HL-60/S4 (cell line): ENCODE measurements around the gene TCTN1.
"Not testable (repeated sequence)": the region's sequence is repeated elsewhere in the genome, so short reads cannot be mapped to it uniquely, and the experiment has no call there.

Source experiments
- in situ Hi-C: fragments of 300-500 bp; cut with MboI; formaldehyde crosslinking; loops from 2 replicates; pipeline ENCODE4 v1.14.3; 2022; ENCODE audit warnings: low sequenced_read_pairs

The TCTN1 gene

DNA sequence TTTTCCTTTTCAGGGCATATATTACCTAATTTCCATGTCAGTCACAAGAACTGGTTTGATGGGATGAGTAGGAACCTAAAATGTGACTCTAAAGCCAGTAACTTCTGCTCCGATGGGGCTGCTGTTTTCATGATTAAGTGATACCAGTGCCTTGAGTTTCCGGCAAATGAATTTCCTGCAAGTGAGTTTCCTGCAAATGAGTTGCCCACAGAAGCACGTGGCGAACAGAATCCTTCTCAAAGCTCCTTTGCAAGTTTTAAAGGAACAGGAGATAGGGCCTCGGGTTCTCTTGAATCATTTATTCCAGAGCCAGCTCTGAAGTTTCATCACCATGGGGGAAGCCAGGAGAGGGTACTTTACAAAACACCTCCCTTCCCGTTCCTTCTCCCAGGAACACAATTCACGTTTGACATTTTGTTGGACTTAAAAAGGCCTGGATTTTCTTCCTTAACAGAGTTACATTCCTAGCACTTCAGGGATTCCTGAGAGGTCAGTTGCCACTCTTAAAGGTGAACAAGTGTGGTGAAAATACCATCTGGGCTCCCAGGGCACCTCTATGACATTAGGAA is 28.6 kb upstream of the TCTN1 start:
- in situ Hi-C loops: no loop called here

DNA sequence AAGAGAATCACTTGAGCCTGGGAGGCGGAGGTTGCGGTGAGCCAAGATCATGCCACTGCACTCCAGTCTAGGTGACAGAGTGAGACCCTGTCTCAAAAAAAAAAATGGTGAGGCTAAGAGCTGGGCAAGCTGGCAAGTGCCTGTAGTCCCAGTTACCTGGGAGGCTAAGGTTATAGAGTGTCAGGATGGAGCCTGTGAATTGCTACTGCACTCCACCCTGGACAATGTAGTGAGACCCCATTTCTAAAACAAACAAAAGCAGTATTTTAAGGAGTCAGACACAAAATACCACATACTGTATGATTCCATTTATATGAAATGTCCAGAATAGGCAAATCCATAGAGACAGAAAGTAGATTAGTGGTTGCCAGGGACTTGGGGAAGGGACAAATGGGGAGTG is 26.8 kb upstream of the TCTN1 start:
- in situ Hi-C loops: not testable (repeated sequence)

DNA sequence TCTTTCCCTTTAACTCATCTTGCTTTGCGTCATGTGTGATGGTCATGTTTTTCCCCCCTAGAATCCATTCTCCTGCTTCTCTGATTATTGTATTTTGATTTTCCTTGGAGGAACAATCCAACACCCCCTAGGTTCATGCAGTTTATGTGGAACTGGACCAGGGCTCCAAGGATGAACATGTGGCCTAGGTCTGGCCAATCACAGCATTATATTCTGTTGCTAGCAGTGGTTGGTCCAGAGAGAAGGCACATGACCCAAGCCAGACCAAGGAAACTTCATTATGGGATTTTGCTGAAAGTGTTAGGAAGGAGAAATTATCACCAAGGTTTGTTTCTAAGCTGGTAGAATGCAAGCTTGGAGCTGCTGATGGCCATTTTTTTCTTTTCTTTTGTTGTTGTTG is 23.9 kb upstream of the TCTN1 start:
- in situ Hi-C loops: loop anchor here (10.0 kb wide), 1 partner anchor 75 kb away; no protein-coding TSS in a partner anchor

DNA sequence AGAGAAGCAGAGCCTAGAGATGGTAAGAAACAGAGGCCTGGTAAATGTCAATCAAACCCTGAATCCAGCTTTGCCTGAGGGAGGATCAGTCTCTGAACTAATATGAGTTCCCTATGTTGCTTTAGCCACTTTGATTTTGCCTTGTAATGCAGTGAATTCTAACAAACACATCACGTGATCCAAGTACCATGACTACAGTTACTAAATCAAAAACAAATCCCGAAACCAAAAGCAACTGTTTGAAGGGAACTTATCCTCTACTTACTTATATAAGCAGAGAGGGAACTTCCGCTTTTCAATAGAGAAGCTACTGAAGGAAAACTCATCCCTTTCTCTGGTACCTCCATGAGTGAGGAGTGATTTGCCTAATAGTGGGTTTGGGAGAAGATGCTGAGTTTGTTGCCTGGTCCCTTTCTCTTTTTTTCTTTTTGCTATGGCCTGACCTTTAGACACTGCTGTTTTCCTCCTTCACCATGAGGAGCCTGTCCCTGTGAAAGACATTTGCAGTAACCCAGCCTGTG is 23.1 kb upstream of the TCTN1 start:
- in situ Hi-C loops: loop anchor here (10.0 kb wide), 1 partner anchor 76 kb away; no protein-coding TSS in a partner anchor

DNA sequence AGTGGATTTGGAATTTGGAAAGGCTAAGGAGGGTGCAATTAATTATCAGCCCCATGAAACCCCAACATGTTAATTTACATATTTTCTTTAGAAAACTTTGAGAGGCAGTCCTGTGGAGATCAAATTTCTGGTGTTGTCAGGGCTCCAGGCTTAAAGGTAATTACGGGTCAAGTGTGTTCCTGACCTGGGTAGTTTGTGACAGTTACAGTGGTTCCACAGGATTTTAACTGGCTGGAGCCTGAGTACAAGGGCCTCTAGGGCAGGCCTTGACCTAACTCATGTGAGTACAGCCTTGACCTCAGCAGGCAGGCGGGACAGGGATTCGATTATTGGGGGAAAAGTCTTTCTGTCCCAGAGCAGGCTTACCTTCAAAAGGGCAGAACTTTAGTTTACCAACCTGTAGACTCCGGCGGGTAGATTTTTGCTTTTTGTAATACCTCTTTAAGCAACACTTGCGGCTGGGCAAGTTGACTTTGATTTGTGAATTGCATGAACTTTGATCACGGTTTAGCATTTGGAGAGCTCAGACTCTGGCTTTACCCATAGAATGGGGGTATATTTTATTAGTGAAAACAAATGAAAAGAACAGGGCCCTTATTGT is 22.4 kb upstream of the TCTN1 start:
- in situ Hi-C loops: loop anchor here (10.0 kb wide), 1 partner anchor 77 kb away; no protein-coding TSS in a partner anchor

DNA sequence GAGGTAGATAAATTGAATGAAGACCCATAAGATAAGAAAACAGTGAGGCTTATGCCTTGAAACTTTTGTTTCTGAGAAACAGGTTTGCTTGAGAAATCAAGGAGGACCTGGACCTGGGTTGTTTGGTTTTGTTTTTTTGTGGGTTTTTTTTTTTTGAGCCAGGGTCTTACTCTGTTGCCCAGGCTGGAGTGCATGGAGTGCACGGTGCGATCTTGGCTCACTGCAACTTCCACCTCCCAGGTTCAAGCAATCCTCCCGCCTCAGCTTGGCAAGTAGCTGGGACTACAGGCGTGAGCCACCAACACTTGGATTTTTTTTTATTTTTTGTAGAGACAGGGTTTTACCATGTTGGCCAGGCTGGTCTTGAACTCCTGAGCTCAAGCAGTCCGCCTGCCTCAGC is 21.9 kb upstream of the TCTN1 start:
- in situ Hi-C loops: loop anchor here (10.0 kb wide), 1 partner anchor 77 kb away; no protein-coding TSS in a partner anchor

DNA sequence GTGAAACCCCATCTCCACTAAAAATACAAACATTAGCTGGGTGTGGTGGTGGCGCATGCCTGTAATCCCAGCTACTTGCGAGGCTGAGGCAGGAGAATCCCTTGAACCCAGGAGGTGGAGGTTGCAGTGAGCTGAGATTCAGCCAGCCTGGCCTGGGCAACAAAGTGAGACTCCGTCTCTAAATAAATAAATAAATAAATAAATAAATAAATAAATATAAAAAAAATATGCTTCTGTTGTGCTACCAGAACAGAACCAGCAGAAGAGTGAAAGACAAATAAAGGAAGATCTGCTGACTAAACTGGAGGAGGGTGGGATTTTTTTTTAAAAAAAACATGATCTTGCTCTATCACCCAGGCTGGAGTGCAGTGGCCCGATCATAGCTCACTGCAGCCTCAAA is 21.0 kb upstream of the TCTN1 start:
- in situ Hi-C loops: loop anchor here (10.0 kb wide), 1 partner anchor 78 kb away; no protein-coding TSS in a partner anchor

DNA sequence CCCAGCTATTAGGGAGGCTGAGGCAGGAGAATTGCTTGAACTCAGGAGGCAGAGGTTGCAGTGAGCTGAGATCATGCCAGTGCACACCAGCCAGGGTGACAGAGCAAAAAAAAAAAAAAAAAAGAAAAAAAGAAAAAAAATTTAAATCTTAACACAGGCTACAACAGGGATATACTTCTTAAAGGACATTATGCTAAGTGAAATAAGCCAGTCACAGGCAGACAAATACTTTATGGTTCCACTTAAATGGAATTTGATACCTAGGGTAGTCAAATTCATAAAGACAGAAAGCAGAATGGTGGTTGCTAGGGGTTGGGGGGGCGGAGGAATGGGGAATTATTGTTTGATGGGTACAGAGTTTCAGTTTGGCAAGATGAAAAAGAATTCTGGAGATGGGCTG is 16.0 kb upstream of the TCTN1 start:
- in situ Hi-C loops: loop anchor here (5.0 to 10.0 kb wide), 2 partner anchors 83 to 141 kb away; no protein-coding TSS in a partner anchor

DNA sequence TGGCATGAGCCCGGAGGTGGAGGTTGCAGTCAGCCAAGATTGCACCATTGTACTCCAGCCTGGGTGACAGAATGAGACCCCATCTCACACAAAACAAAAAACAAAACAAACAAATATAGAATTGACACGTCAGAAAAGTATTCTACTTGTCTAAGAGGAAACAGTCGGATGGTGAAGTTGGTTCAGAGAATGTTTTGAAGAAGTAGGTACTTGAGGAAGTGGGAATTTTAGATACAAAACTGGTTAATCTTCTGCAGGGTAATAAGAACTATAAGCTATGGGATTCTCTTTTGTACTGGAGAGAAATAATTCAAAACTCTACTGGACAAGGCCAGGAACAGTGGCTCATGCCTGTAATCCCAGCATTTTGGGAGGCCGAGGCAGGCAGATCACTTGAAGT is 14.6 kb upstream of the TCTN1 start:
- in situ Hi-C loops: loop anchor here (5.0 to 10.0 kb wide), 2 partner anchors 85 to 142 kb away; no protein-coding TSS in a partner anchor

DNA sequence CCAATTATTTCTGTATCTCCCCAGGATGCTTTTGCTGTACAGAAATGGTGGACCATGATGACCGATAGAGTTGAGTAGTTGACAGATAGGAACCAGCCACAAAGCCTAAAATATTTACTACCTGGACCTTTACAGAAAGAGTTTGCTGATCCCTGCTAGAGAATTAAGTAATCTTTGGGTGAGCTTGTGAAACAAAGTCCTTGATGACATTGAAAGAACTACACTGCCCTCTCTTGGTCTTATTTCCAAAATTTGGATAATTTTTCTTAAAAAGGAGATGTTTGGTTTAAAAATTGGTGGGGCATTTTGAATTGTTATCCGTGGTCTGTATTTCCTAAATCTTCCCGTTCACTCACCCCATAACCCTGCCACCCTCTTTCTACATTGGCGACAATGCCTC is 13.7 kb upstream of the TCTN1 start:
- in situ Hi-C loops: loop anchor here (10.0 kb wide), 2 partner anchors 225 to 505 kb away; no protein-coding TSS in a partner anchor

DNA sequence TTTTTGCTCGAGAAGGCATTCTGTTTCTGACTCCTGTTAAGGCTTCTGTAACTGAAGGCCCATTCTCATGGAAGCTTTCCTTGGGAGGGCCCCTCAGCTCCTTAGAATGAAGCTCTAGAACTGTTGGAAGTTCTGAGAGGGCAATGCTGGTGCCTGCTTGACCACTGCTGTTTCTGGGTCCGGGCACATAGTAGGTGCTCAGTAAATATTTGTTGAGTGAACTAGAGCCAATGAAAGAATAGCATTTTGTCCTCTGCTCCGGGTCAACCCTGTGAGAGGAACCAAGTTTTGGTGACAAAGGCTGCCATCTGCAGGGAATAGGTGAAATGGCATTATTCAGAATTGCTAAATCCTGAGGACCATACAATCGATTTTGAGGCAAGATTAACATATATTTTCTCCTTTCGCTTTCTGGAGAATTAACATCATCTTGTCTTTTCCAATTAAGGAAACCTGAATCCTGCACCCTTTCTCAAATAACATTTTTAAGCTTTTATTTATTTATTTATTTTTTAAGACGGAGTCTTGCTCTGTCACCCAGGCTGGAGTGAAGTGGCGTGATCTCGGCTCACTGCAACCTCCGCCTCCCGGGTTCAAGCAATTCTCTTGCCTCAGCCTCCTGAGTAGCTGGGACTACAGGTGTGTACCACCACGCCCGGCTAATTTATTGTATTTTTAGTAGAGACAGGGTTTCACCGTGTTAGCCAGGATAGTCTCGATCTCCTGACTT is 11.7 kb upstream of the TCTN1 start:
- in situ Hi-C loops: loop anchor here (10.0 kb wide), 2 partner anchors 223 to 507 kb away; no protein-coding TSS in a partner anchor

DNA sequence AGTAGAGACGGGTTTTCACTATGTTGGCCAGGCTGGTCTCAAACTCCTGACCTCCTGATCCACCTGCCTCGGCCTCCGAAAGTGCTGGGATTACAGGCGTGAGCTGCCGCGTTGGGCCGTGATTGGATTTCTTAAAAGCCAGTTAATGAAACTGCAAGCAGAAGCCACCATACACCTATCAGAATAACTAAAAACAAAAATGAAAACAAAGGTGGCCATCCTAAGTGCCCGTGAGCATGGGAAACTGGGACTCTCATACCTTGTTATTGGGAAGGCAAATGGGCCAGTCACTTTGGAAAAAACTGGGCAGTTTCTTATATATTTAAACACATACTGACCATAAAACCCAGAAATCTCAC is 7.7 kb upstream of the TCTN1 start:
- in situ Hi-C loops: loop anchor here (10.0 kb wide), 2 partner anchors 219 to 511 kb away; no protein-coding TSS in a partner anchor

DNA sequence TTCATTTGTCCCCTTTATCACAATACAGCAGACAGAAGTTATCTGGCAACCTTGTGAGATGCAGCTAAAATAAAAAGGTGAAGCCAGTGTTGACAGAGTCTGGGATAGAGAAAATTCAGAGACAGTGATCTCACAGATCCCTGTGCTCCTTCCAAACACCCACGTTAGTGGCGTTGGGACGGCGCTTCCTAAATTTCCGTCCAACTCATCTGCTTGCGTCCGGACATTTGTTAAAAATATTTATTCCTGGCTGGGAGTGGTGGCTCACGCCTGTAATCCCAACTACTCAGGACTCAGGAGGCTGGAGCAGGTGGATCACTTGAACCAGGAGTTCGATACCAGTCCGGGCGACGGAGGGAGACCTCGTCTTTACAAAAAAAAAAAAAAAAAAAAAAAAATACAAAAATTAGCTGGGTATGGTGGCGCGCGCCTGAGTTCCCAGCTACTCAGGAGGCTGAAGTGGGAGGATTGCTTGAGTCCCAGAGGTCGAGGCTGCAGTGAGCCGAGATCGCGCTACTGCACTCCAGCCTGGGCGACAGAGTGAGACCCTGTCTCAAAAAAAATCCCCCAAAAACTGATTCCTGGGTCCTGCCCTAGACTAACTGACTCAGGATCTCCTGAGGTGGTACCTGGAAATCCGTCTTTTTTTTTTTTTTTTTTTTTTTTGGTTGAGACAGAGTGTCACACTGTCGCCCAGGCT is 708 bp upstream of the TCTN1 start:
- in situ Hi-C loops: loop anchor here (10.0 kb wide), 1 partner anchor 82 kb away; no protein-coding TSS in a partner anchor

DNA sequence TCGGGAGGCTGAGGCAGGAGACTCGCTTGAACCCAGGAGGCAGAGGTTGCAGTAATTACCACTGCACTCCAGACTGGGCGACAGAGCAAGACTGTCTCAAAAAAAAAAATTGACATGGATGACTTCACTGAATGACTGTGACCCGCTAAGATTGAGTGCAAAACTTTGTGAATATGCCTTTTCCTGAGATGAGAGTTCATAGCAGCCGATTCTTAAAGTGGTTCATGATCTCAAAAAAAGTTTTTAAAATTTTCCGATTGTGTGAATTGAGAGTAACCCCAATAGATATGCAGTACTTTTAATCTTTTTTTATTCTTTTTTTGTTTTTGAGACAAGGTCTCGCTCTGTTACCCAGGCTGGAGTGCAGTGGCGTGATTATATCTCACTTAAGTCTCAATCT is 1.2 kb downstream of the TCTN1 start:
- in situ Hi-C loops: loop anchor here (10.0 kb wide), 1 partner anchor 80 kb away; no protein-coding TSS in a partner anchor

DNA sequence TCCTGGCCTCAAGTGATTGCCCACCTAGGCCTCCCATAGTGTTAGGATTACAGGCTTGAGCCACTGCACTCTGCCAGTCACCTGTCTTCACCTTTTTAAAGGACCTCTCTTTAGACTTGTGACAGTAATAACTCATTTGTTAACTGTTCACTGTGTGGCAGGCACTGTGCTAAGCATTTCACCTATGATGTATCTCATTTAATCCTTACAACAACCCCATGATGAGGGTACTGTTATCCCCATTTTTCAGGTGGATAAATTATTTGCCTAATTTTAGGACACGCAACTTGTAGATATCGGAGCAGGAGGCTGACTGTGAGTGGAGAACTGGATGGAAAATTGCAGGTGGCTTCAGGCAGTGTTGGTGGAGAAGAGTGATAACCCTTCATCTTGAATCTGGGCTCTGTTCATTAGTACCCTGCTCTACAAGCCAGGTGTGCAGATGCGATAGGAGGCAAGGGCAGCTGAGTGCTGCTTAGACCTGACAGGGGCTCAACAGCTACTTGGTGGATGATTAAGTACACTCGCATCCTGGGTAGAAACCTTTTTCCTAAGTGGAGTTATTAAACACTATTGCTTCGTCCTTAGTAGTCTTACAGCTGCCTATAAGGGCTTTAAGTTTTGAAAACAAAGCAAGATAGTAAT is 2.7 kb downstream of the TCTN1 start:
- in situ Hi-C loops: loop anchor here (10.0 kb wide), 1 partner anchor 78 kb away; no protein-coding TSS in a partner anchor

DNA sequence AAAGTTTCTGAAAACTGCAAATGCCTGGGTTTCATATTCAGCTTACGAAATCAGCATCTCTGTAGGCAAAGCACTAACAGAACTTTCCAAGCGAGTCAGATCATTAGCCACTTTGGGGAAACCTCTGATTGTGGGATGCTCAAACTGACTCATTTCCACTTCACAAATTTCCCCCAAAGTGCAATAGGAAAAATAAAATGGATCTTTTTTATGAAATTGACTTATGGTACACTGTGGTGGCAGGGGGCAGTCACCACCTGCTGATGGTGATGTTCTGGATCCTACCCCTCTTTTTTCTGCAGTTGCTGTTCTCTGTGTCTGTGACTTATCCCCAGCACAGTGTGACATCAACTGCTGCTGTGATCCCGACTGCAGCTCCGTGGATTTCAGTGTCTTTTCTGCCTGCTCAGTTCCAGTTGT is 5.6 kb downstream of the TCTN1 start:
- in situ Hi-C loops: loop anchor here (10.0 kb wide), 1 partner anchor 75 kb away; no protein-coding TSS in a partner anchor

DNA sequence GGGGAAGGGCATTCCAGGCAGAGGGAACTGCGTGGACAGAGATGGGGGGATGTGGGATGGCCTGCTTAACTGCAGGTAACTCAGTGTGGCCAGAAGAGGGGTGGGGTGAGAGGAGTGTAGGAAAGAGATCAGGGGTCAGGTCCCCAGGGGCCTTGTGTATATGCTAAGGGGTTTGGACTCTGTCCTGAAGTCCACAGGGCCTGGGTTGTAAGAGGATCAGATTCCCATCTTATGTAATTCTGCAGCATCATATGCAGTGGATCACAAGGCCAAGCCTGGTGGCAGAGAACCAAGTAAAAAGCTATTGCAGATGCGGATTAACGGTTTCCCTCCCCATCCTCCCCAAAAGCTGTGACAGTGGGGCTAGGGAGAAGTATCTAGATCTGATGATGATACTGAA is 8.7 kb downstream of the TCTN1 start:
- in situ Hi-C loops: no loop called here

DNA sequence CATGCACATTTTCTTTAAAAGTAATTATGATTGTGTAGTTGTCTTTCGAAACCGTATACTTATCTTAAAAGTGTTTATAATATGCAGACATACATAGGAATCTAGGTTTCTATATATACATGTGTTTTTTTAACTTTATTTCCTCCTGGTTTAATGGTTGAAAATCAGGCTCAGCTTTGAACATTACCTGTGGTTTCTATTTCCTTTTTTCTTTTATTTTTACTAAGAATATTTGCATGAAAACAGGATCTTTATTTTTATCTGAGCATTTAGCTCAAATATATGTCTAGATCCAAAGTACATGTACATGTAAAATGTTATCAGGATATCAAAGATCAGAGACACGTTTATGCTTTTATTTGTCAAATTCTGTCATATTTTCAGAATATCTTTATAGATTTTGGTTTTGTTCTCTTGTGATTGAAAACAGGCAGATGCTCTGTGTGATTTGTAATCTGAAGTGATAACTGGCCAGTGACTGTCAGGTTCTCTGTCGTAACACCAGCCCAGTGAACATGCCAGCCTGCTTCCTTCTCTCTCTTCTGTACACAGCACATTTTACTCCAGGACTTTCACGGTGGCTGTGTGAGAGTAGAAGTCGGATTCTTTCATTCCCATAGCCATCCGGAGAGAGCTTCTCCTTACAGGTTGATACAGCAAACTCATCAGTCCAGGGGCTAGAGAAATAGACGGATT is 13.7 kb downstream of the TCTN1 start:
- in situ Hi-C loops: no loop called here

DNA sequence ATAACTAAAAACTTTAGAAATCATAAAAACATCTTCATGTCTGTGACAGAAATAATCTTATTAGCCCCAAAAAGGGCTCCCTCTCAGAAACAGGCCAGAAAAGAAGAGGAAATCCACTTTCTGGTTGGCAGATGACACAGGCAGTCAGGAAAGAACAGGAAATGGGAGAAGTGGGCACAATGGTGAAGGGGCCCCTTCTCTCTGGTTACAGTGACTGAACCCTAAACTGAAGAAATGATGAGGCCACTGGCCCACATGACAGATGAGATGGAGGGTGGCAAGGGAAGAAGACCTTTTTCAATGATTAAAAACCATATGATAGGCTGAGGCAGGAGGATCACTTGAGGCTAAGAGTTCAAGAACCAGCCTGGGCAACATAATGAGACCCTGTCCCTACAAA is 21.1 kb downstream of the TCTN1 start:
- in situ Hi-C loops: no loop called here
